ENCODE data around the gene OTOA.
"Not testable (repeated sequence)": the region's sequence is repeated elsewhere in the genome, so short reads cannot be mapped to it uniquely, and the experiment has no call there.

Gene OTOA

DNA sequence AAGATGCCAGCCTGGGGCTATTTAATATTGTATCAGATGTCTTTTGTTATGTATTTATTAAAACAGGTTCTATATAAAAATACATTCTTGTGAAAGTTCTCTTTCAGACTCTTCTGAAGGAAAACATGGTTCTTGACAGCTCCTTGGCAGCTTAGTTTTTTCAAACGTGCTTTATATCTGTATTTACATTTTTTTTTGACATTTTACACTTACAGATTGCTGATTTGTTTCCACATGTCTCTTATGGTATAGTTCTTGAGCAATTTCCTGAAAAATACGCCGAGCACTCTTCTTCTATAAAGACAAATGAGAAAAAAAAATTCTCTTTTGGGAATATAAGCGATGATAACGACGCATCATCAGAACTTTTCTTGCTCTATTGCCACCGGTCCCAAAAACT lies 20.9 kb upstream of the OTOA start:
- DNase-seq = no peak

DNA sequence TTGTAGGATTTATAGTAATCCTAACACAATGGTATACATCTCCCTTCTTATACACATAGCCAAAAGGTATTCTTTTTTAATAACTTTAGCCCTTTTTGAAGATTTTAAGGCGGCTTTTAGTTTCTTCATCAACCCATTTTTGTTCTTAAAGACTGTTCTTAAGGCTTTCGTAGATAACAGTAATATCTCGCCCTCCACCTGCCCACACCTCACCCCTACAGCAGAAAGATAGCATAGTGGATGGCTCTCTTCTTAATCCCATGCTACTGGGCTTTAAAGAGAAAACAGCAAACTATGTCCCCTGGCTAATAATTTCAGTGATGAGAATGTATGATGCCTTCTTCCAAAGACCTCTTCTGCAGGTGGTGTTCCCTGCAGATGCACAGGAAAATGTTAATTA lies 20.0 kb upstream of the OTOA start:
- DNase-seq = no peak

DNA sequence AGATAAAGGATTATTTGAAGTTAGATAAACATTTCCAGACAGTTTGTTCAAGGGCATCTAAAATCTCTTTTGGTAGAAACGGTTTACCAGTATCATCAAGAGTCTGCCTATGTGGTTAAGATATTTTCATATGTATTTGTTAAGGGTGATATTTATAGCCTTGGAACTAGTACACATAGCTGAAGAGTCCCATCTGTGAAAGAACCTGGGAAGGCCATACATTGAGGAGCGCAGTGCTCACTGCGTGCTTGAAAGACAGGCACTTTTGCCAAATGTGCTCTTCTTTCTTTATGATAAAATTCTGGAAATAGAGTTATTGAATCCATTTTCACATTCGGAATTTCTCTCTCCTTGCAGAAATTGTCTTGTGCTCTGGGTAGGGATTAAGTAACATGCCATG lies 19.1 kb upstream of the OTOA start:
- no peak for DNase-seq

- DNase-seq = peak in 1 of 4 experiments; percentile 21
These were observed 18.5 kb upstream of the OTOA start for GRCh38 chr16:21645261-21645721.

- no peak for DNase-seq
These were observed 17.7 kb upstream of the OTOA start for GRCh38 chr16:21646091-21646490.

DNA sequence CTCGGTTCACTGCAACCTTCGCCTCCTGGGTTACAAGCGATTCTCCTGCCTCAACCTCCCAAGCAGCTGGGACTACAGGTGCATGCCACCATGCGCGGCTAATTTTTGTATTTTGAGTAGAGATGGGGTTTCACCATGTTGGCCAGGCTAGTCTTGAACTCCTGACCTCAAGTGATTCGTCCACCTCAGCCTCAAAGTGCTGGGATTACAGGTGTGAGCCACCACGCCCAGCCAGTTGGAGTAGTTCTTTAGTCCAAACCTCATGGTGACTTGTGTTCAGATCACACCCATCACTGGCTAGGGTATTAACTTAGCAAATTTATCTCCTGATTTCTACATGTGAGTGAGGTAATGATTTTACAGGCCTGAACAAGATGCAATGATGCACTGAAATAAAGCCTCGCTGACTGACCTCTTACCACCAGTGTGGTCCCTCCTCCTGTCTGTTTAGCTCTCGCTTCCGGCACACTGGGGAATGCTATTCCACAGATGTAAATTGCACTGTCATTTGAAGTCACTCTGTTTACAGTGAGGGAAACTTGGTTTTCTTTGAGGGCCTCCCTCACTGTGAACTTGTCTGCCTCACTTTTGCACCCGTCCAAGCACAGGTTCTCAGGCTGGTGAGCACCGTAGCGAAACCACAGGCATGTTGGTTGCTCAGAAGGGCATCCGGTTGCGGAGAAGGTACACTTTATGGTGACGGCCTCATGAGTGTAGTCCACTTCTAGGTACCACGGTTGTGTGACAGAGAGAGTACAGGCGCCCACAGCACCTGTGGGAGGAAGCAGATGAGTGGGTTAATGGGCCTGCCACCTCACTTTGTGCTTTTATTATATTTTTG lies 16.8 kb upstream of the OTOA start:
- peak; percentile 7 to 45 (median 26) for DNase-seq

GRCh38 chr16:21647562-21648164 lies 16.1 kb upstream of the OTOA start:
- no peak for DNase-seq

DNA sequence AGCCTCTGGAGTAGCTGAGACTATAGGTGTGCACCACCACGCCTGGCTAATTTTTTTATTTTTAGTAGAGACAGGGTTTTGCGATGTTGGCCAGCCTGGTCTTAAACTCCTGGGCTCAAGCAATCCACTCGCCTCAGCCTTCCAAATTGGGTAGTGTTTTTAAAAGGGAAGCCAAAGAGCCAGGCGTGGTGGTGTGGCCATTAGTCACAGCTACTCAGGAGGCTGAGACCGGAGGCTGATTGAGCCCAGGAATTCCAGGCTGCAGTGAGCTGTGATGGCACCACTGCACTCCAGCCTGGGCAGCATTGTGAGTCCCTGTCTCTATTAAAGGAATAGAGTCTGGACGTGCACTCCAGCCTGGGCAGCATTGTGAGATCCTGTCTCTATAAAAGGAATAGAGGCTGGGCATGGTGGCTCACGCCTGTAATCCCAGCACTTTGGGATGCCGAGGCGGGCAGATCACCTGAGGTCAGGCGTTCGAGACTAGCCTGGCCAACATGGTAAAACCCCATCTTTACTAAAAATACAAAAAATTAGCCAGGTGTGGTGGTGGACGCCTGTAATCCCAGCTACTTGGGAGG lies 13.9 kb upstream of the OTOA start:
- not testable (repeated sequence) for DNase-seq

- DNase-seq = no peak
These were observed 13.2 kb upstream of the OTOA start for GRCh38 chr16:21650521-21650920.

DNA sequence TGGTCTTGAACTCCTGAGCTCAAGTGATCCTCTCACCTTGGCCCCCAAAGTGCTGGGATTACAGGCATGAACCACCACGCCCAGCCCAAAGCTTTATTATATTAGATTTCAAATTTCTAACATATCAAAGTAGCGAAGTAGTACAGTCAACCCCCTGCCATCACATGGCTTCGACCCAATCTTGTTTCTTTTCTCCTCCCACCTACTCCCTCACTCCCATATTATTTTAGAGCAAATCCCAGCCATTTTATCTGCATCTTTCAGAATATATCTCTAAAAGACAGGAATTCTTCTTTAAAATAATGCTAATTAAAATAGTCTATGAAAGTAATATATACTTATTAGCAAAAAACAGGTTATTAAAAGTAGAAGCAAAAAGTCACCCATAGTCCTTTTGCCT lies 12.3 kb upstream of the OTOA start:
- DNase-seq = no peak

DNA sequence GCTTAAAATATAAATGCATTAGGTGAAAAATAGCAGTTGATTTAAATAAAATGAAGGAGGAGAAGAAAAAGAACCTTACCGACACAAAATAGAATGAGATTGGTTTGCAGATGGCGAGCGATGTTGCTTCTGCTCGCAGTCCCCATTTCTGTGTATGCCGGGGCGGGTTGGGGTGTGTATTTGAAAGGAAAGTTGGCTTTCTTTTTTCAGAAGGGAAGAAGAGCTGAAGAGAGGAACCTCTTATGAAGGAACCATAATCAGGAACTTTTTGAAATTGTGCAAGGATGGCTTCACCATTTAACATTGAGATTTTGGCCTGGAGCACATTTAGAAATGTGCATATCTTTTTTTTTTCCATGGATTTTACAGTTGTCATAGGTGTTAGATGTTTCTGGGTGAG lies 11.3 kb upstream of the OTOA start, which contains the start of gene IGSF6:
Gene IGSF6 (minus strand): TSS at position 156 of the 400 bp plus-strand sequence. CDS start 10 bp downstream, at position 146.
- no peak for DNase-seq

DNA sequence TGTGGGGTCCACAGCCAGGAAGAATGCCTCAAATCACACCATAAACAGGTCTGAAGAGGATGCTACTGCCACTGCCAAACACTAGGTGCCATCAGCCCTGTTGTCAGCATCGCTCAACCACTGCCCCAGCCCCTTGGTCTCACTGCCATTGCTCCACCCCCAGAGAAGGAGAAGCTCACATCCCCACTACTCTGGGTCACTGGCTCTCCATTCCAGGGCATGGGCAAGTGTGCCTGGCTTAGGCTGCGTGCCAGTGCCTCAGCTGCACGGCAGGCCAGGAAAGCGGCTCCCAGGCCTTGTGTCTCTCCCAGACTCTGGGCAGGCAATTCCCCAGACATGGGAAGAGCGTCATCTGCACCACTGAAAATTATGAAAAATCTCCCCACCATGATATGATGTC lies 10.2 kb upstream of the OTOA start:
- DNase-seq = no peak

- no peak for DNase-seq
These were observed 9.3 kb upstream of the OTOA start for GRCh38 chr16:21654466-21654865.

GRCh38 chr16:21654881-21655280 lies 8.9 kb upstream of the OTOA start:
- DNase-seq = no peak

GRCh38 chr16:21656795-21657768 lies 6.7 kb upstream of the OTOA start:
- DNase-seq = no peak

DNA sequence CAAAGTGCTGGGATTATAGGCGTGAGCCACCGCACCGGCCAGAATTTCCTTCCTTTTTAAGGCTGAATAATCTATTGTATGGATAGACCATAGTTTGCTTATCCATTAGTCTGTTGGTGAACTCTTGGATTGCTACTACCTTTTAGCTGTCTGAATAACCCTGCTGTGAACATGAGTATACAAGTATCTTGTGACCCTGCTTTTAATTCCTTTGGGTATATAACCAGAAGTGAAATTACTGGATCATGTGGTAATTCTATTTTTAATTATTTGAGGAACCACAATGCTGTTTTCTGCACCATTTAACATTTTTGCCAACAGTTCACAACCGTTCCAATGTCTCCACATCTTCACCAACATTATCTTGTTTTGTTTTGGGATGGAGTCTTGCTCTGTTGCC lies 4.6 kb upstream of the OTOA start:
- DNase-seq = no peak

DNA sequence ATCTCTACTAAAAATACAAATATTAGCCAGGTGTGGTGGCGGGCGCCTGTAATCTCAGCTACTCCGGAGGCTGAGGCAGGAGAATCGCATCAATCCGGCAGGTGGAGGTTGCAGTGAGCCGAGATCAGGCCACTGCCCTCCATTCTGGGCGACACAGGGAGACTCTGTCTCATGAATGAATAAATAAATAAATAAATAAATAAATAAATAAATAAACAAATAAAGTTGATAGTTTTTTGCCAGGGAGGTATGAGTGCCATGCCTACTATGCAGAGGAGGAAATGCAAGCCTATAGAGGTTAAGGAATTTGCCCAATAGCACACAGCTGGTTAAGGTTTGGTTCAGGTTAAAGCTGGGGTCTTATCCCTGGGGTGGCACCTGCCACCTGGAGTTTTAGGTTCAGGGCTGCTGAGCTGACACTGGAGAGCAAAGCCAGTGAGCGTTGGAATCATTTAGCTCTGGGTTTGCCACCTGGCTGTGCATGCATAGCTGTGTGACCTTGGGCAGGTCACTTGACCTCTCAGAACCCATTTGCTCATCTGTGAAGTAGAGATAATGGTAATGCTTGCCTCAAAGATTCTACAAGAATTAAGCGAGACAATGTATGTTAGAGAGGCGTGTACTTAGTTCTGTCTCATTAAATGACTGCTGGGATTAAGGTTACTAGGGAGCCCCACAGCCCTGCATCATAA lies 1.2 kb downstream of the OTOA start:
- no peak for DNase-seq

DNA sequence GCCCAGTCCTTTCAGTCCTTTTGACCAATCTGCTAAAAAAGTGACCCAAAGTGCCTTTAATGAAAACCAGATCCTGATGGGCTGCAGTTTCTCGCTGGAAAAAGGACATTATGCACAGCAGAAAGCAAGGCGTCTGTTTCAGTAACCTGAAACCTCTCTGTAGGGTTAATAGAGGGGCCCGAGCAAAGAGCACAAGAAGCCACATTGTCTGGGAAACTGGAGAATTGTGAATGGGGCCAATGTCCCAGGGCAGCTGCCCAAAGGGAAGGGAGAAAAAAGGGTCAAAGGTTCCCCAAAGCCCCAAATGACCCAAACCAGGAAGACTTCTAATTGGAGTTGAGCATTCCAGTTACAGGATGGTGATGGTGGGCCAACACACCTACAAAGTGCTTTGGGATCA lies 3.0 kb downstream of the OTOA start:
- no peak for DNase-seq

DNA sequence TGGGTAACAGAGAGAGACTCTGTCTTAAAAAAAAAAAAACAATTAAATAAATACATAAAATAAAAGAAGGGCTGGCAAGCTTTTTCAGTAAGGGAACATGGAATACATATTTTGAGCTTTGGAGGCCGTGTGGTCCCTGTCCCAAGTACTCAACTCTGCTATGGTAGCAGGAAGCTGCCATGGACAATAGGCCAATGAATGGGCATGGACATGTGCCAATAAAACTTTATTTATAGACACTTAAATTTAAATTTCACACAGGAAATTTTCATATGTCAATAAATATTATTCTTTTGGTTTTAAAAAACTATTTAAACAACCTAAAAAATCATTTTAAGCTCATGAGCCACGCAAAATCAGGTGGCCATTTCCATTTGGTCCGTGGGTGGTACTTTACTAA lies 3.8 kb downstream of the OTOA start:
- DNase-seq = no peak

DNA sequence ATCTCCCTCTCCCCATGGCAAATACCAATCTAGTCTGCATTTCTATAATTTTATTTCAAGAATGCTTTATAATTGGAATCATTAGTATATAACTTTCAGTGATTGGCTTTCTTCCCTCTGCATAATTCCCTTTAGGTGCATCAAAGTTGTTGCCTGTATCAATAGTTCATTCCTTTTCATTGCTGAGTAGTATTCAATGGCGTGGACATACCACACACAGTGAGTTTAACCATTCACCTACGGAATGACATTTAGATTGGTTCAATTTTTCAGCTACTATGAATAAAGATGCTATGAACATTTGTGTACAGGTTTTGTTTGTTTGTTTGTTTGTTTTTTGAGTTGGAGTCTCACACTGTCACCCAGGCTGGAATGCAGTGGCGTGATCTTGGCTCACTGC lies 9.7 kb downstream of the OTOA start:
- DNase-seq = no peak

DNA sequence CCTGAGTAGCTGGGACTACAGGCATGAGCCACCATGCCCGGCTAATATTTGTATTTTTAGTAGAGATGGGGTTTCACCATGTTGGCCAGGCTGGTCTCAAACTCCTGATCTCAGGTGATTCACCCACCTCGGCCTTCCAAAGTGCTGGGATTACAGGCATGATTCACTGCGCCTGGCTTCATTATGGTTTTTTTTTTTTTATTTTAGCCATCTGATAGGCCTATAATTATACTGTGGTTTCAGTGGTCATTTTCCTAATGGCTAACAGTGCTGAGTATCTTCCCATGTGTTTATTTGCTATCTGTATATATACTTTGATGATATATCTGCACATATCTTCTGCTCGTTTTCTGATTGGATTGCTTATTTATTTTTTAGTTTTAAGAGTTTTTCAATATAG lies 10.7 kb downstream of the OTOA start:
- not testable (repeated sequence) for DNase-seq

DNA sequence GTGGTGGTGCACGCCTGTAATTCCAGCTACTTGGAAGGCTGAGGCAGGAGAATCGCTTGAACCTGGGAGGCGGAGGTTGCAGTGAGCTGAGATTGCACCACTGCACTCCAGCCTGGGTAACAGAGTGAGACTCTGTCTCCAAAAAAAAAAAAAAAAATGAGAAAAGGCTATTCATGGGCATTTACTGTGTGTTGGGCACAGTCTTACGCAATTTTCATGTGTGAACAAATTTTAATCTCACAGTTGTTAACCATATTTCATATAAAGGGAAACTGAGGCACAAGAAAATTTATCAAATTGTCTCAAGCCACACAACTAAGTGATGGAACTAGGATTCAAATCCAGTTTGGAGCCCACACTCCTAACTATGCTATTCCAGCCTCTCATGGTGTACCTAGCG lies 16.9 kb downstream of the OTOA start:
- not testable (repeated sequence) for DNase-seq
